Cardiac muscle cell (in vitro differentiated cells and primary cell): ENCODE data around the gene H6PD. TPM values are rescaled to one million over a fixed set of nuclear protein-coding genes. Genes with fewer than 3 reads are reported as not detected.

ENCODE experiments used
- DNase-seq, 2 donors: peaks; one replicate each; pipeline versions ENCODE4 v3.0.0 to v3.0.0-alpha.2; 2010 to 2017; ENCODE audit warnings: low read depth in 1 of 2, low spot score in 1 of 2
- H3K27ac ChIP-seq: fragments of 200-600 bp; sonication (generic); 2 replicates; pipeline ENCODE4 v1.5.1; 2016
- H3K27me3 ChIP-seq: fragments of 200-600 bp; sonication (generic); 2 replicates; pipeline ENCODE4 v1.6.0; 2016; ENCODE audit warnings: control low read depth
- H3K36me3 ChIP-seq: fragments of 200-600 bp; sonication (generic); 2 replicates; pipeline ENCODE4 v1.5.1; 2016; ENCODE audit warnings: control low read depth
- H3K4me1 ChIP-seq: fragments of 200-600 bp; sonication (generic); 2 replicates; pipeline ENCODE4 v1.8.1; 2017; ENCODE audit warnings: low read depth, mild to moderate bottlenecking, mixed run types
- H3K4me3 ChIP-seq: fragments of 200-600 bp; sonication (generic); 2 replicates; pipeline ENCODE4 v1.5.1; 2016; ENCODE audit warnings: mild to moderate bottlenecking
- H3K9me3 ChIP-seq: fragments of 200-600 bp; sonication (generic); 2 replicates; pipeline ENCODE4 v1.5.1; 2017; ENCODE audit warnings: low read depth, mild to moderate bottlenecking, control low read depth
- CTCF ChIP-seq: IDR thresholded peaks from 2 replicates; pipeline ENCODE4 v1.5.1; 2012; ENCODE audit warnings: low read depth, mild to moderate bottlenecking, low read length
- polyA plus RNA-seq: library from polyadenylated mRNA; unstranded; fragments of >200 nt; fragmentation: Nextera tagmentation; extraction: Ambion mirVana; gene quantifications from 2 replicates; pipeline ENCODE4 v1.2.1, GENCODE V29; 2016
- total RNA-seq: library from RNA; depleted of rRNA; stranded (reverse); fragments of >200 nt; gene quantifications from 2 replicates; pipeline ENCODE4 v1.2.3, GENCODE V29; 2016

Gene H6PD
- total and polyA plus RNA-seq, 2 experiments from 2014 or later, result 13.7 to 41.4 TPM

GRCh38 chr1:9289090-9289534, 54.5 kb downstream of the H6PD start:
- no peaks in the 10 kb centered on the region for H3K36me3 ChIP-seq
- H3K4me3 ChIP-seq, result no peak overlapping the region
- TF ChIP-seq CTCF, result peak; percentile 90
- no peaks in the 10 kb centered on the region for H3K27me3 ChIP-seq
- H3K27ac ChIP-seq, result no peak overlapping the region
- DNase-seq, result peak; percentile 55 to 80
- H3K4me1 ChIP-seq, result no peaks in the 10 kb centered on the region
- H3K9me3 ChIP-seq, result peaks cover 2% of the 10 kb centered on the region

GRCh38 chr1:9289711-9290485, 55.3 kb downstream of the H6PD start:
- no peak for TF ChIP-seq CTCF
- DNase-seq, result peak in 1 of 2 donors; percentile 92
- Histone ChIP-seq H3K9me3 (peaks cover 2% of the 10 kb centered on the region), H3K36me3 (no peaks in the 10 kb centered on the region), H3K27me3 (no peaks in the 10 kb centered on the region), H3K4me1 (no peaks in the 10 kb centered on the region), H3K4me3 (no peak overlapping the region), H3K27ac (no peak overlapping the region)

- peak in 1 of 2 donors; percentile 79 for DNase-seq
- no peak overlapping the region for H3K27ac ChIP-seq
These were observed 57.4 kb downstream of the H6PD start for GRCh38 chr1:9291914-9292360.

GRCh38 chr1:9292361-9293240, 58.0 kb downstream of the H6PD start, which contains the start of gene SPSB1:
Gene SPSB1 (plus strand): TSS chr1:9292894. CDS start chr1:9355892, 62,998 bp downstream.
- Histone ChIP-seq H3K4me3 (peak within 1 kb of the TSS; percentile 42), H3K4me1 (no peaks in the 10 kb centered on the region), H3K9me3 (no peaks in the 10 kb centered on the region), H3K36me3 (no peaks in the 10 kb centered on the region), H3K27ac (no peak within 1 kb of the TSS), H3K27me3 (no peaks in the 10 kb centered on the region)
- peak; percentile 87 to 88 for DNase-seq
- TF ChIP-seq CTCF, result no peak

More at GRCh38 chr1:9291914-9292360, 57.4 kb downstream of the H6PD start:
- H3K27me3 ChIP-seq, result no peaks in the 10 kb centered on the region
- TF ChIP-seq CTCF, result no peak
- no peaks in the 10 kb centered on the region for H3K36me3 ChIP-seq
- no peaks in the 10 kb centered on the region for H3K9me3 ChIP-seq
- peak overlapping the region; percentile 42 for H3K4me3 ChIP-seq
- H3K4me1 ChIP-seq, result no peaks in the 10 kb centered on the region

- no peaks in the 10 kb centered on the region for H3K36me3 ChIP-seq
- no peak overlapping the region for H3K27ac ChIP-seq
- H3K4me1 ChIP-seq, result no peaks in the 10 kb centered on the region
- peak overlapping the region; percentile 42 for H3K4me3 ChIP-seq
- no peaks in the 10 kb centered on the region for H3K27me3 ChIP-seq
- H3K9me3 ChIP-seq, result no peaks in the 10 kb centered on the region
- TF ChIP-seq CTCF, result no peak
- DNase-seq, result no peak
These were observed 58.6 kb downstream of the H6PD start for GRCh38 chr1:9293241-9293532.
